NCI-H2029 treated with DMSO at 0.1 percent for 48 hours (cell line): ENCODE data around the gene KCTD10.
"Not testable (repeated sequence)": the region's sequence is repeated elsewhere in the genome, so short reads cannot be mapped to it uniquely, and the experiment has no call there.

Experiments used
- DNase-seq: peaks from one replicate; lab custom pipeline; 2025; lab: John Stamatoyannopoulos, UW

The KCTD10 gene

GRCh38 chr12:109448272-109448671 lies 28.8 kb downstream of the KCTD10 start:
- no peak for DNase-seq

DNA sequence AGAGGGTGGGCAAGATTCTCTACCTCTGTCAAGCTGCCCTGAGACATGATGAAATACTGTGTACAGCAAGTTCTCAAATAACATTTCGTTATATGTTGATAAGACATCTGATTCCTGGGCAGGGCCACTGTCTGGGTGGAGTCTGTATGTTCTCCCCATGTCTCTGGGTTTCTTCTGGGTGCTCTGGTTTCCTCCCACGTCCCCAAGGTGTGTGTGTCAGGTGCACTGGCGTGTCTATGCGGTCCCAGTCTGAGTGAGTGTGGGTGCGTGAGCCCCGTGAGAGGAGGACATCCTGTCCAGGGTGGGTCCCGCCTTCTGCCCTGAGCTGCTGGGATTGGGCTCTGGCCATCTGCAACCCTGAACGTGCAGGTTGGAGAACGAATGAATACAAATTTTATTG lies 29.6 kb downstream of the KCTD10 start:
- DNase-seq: no peak

- DNase-seq: no peak
Observed at GRCh38 chr12:109446869-109447268, 30.2 kb downstream of the KCTD10 start.

DNA sequence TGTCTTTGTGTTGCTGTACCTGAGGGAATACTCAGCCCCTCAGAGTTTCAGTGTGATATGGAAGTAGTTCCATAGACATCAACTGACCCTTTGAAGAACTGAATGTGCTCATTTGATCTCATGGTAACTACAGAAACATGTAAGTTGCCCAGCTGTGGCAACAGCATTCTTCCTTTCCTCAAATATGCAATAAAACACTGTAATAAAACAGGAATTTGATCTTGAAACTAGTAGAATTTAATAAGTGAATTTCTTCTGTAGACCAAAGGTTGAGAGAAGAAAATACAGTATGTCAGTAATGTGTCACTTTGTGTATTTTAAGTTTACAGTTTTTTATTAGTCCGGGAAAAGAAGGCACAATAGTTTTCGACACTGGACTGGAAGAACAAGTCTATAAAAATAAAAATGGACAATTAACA lies 31.9 kb downstream of the KCTD10 start:
- no peak for DNase-seq

DNA sequence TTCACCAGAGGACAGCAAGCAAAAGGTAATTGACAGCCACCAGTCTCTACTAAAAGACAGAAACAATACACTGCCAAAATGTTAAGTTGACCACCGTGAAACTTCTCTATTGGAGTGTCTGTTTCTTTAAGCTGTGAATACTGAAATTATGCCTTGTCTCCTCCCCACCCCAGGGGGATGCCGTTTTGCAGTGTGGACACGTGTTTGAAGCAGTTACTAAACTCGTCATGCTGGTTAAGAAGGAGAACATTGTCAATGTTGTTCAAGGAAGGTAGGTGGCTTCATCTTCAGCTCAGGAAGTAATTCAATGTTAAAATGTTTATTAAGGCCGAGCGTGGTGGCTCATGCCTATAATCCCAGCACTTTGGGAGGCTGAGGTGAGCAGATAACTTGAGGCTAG lies 32.8 kb downstream of the KCTD10 start:
- no peak for DNase-seq

DNA sequence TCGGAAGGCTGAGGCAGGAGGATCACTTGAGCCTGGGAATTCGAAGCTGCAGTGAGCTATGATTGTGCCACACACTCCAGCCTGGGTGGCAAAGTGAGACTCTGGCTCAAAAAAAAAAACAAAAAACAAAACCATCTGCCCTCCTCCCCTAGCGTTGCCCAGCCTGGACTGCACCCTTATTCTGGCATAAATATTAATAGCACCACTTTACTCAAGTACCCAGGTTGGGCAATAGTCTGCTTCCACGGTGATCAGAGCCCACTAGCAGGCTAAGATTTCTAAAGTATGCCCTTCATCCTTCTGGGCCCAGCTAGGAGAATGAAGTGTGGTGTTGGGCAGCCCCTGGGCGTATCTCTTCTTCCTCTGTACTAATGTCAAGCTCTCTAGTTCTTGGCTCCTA lies 33.3 kb downstream of the KCTD10 start:
- no peak for DNase-seq

- DNase-seq: peak; percentile 69
Observed at GRCh38 chr12:109440851-109441490, 36.1 kb downstream of the KCTD10 start.

DNA sequence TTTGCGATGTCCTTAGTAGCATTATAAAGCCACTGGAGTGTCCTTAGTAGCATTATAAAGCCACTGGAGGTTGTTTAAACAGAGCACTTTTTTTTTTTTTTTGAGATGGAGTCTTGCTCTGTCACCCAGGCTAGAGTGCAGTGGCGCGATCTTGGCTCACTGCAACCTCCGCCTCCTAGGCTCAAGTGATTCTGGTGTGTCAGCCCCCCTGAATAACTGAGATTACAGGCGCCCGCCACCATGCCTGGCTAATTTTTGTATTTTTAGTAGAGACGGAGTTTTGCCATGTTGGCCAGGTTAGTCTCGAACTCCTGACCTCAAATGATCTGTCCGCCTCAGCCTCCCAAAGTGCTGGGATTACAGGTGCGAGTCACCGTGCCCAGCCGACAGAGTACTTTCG lies 37.1 kb downstream of the KCTD10 start:
- not testable (repeated sequence) for DNase-seq

DNA sequence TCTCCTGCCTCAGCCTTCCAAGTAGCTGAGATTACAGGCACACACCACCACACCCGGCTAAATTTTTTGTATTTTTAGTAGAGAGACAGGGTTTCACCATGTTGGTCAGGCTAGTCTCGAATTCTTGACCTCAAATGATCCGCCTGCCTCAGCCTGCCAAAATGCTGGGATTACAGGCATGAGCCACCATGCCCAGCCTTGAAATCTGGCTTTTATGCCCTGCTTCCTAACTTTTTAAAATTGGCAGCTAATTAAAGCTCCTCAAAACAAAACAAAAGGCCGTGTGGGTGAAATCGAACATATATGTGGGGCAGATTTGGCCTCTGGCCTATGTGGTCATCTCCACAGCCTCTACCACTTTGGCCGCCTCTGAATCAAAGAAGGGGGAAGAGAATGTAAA lies 37.9 kb downstream of the KCTD10 start:
- DNase-seq: no peak

DNA sequence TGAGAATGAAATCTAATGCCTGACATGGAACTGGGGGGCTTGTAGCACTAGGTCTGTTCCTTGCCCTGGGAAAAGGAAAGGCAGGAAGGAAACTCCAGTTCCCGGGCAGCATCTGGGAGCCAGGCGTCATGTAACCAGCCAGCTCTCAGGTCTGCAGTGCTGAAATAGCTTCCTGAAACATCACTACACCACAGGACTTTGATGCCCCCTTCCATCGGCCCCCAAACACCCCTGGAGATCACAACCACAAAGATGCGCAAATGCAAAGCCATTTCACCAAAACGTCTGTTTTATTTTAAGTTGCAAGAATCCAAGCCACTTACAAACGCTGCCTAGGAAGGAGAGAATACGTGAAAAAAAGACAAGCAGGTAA lies 40.9 kb downstream of the KCTD10 start:
- no peak for DNase-seq

DNA sequence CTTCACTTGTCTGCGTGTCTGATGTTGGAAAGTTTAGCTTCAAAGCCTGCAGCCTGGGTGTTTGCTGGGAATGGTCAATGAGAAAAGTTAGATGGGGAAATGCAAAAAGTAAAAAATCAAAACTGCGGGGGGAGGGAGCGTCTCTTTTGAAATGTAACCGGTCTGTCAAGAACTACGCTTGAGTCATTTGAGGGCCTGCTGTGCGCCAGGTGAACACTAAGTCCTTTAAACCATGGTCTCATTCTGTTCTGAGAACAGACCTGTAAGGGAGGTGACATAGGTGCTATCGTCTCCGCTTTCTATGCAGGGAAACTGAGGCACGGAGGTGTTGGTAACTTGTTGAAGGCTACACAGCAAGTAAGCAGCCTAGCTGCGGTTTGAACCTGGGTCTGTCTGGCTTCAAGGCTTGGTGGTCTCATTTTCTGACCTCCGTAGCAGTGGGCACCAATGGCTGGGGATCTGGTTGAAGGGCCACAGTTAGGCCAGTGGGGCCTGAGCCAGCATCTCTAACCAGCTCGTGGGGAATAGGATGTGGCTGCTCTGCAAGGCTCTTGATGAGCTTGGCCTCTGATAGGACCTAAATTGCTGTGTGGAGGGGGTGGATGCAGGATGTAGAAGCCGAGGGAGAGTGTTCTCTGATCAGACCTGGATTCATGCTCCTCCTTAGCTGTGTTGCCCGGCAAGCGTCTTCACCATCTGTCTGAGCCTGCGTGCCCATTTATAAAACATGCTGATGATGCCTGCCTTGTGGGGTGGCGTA lies 41.5 kb downstream of the KCTD10 start:
- no peak for DNase-seq

DNA sequence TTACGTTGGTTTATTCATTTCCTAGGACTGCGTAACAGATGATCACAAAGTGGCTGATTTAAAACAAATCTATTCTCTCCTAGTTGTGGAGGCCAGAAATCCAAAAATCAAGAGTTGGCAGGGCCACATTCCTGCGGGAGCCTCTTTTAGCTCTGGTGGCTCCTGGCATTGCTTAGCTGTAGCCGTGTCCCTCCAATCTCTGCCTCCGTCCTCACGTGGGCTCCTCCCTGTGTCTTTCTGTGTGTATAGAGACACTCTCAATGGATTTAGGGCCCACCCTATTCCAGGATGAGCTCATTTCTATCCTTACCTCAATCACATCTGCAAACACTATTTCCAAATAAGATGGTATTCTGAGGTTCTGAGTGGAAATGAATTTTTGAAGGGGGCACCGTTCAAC lies 42.5 kb downstream of the KCTD10 start:
- DNase-seq: no peak

DNA sequence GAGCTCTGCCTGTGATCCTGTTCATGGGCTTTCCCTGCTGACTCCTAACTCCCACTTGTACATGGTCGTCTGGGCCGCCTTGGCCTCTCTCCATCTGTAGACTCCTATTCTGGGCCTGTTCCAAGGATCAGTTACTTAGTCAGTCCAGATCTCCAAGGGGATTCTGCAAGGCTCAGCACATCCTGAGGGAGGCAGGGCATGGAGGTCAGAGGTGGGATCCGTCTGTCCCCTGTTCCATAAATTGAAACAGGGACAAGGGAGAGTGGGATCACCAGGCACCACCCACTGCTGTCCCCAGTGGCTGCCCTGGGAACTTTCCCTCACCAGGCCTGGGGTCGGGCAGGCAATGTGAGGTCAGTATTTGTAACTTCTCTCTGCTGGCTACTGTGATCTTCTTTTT lies 43.5 kb downstream of the KCTD10 start:
- DNase-seq: no peak

DNA sequence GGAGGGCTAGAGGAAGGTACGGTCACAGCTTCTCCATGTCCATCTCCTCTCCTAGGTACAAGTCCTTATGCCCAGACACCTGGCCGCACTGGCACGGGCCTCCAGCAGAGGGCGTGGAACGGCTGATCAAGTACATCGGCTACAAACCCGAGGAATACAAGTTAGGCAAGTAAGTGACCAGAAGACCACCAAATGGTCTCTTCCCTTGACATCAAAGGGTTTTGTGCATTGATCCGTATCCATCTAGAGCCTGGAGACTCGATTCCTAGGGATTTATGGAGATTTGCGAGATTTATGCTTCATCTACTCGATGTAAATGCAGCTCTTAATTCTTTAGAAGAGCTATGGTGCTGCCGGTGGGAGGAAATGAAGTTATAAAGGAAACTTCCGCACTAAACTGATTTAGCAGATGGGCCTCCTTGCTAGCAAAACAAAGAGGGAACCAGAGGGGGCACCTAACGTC lies 44.2 kb downstream of the KCTD10 start:
- peak; percentile 34 for DNase-seq

- DNase-seq: no peak
Observed at GRCh38 chr12:109432431-109432830, 44.7 kb downstream of the KCTD10 start.

DNA sequence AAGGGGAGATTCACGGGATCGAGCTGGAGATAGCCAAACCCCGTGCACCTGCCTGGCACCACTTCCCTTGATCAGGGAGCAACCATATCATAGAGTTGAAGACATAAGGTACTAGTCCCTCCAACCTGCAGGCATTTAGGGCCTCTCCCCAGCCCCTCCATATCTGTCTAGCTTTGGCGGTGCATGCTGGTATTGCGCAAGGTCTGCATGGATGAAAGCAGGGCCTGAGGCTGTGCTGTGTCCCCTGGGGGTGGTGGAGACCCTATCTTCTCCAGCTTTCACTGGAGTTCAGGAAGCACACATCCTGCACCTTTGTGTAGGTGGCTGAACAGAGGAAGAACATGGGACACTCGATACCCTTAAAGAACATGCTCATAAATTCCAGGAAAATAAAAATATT lies 46.9 kb downstream of the KCTD10 start:
- no peak for DNase-seq

GRCh38 chr12:109428804-109429203 lies 48.3 kb downstream of the KCTD10 start:
- DNase-seq: not testable (repeated sequence)

DNA sequence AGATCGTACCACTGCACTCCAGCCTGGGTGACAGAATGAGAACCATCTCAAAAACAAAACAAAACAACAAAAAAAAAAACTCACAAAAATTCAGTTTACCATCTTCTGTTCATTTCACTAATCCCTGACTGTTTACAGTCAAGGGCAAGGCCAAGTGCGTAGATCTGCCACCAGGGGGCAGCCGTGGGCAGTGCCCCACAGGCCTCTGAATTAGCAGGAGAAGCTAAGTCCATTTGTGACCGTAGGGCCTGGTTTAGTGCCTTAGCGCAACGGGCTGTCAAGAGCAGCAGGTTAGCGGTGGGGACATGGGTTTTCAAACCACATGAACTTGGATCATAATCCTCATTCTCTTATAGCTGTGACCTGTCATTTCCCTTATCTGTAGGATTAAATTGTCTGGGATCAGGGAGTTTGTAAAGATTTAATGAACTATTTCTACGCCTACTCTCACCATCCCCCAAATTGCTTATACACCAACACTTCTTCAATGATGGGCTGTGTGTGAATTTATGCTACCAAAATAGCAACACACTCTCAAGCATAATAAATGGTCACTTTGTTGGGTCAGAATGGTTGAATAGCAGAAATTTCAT lies 49.0 kb downstream of the KCTD10 start:
- DNase-seq: peak; percentile 57

DNA sequence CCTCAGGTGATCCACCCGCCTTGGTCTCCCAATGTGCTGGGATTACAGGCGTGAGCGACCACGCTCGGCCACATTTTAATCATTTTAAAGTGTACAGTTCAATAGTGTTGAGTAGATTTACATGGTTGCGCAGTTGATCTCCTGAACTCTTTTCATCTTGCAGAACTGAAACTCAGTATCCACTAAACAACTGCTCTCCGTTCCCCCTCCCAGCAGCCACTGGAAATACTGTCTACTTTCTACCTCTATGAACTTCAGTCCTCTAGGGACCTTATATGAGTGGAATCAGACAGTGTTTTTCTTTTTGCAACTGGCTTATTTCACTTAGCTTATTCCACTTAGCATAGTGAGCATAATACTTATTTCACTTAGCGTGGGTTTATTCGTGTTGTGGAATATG lies 53.7 kb downstream of the KCTD10 start:
- no peak for DNase-seq

GRCh38 chr12:109422251-109422650 lies 54.8 kb downstream of the KCTD10 start:
- DNase-seq: no peak

GRCh38 chr12:109421355-109422087 lies 55.6 kb downstream of the KCTD10 start:
- no peak for DNase-seq

GRCh38 chr12:109418848-109419480 lies 58.1 kb downstream of the KCTD10 start:
- no peak for DNase-seq
